Tibial nerve (tissue), 4 donors: ENCODE data around the gene CALHM5. TPM values are rescaled to one million over a fixed set of nuclear protein-coding genes. Genes with fewer than 3 reads are reported as not detected.
A peak's percentile ranks its signal among the peaks of the same experiment; 100 is the strongest.

Source experiments
- DNase-seq, 2 donors: peaks; one replicate each; pipeline ENCODE4 v3.0.0-alpha.2; 2019; ENCODE audit warnings: low spot score in 2 of 2
- H3K27ac ChIP-seq, 4 donors: fragments of 200-600 bp; sonication (generic) in 3 of 4; one replicate each; pipeline ENCODE4 v1.5.1; 2017 to 2019; ENCODE audit warnings: mild to moderate bottlenecking in 1 of 4
- H3K27me3 ChIP-seq, 2 donors: fragments of 200-600 bp; sonication (generic) in 1 of 2; one replicate each; pipeline versions ENCODE4 v1.5.1 to v1.6.0; 2017 to 2019
- H3K36me3 ChIP-seq, 3 donors: fragments of 200-600 bp; sonication (generic); one replicate each; pipeline ENCODE4 v1.5.1; 2018 to 2019
- H3K4me1 ChIP-seq, 4 donors: fragments of 200-600 bp; sonication (generic) in 3 of 4; one replicate each; pipeline ENCODE4 v1.5.1; 2017 to 2019
- H3K4me3 ChIP-seq, 4 donors: fragments of 200-600 bp; sonication (generic) in 3 of 4; one replicate each; pipeline ENCODE4 v1.5.1; 2017 to 2019; ENCODE audit warnings: mild to moderate bottlenecking in 1 of 4, moderate library complexity in 1 of 4
- H3K9me3 ChIP-seq, 4 donors: fragments of 200-600 bp; sonication (generic) in 3 of 4; one replicate each; pipeline ENCODE4 v1.5.1; 2017 to 2019
- EP300 ChIP-seq, 2 donors: sonication (generic); formaldehyde crosslinking; IDR thresholded peaks; one replicate each; pipeline ENCODE4 v1.6.1; 2017; ENCODE audit warnings: antibody characterized with exemption in 2 of 2, mild to moderate bottlenecking in 1 of 2
- POLR2A ChIP-seq, 2 donors: fragments of 450-650 bp; IDR thresholded peaks; one replicate each; pipeline ENCODE4 v1.6.1; 2017; ENCODE audit warnings: antibody characterized with exemption in 2 of 2, mild to moderate bottlenecking in 2 of 2, moderate library complexity in 2 of 2
- WGBS, 2 donors: methylation state at CpG; one replicate each; pipeline ENCODE4 v1.1.5; 2018; 5-methylcytosine and 5-hydroxymethylcytosine counted together
- total RNA-seq, 4 donors: library from RNA; depleted of rRNA; stranded (reverse); fragments of >200 nt; gene quantifications; one replicate each; pipeline ENCODE4 v1.1.0, GENCODE V29; 2016
- TF ChIP-seq, protein P1 (sequence below), 5 experiments: fragments of 200-600 bp in 3 of 5; fragments of 450-650 bp in 2 of 5; sonication (generic) in 3 of 5; IDR thresholded peaks; one replicate each; pipeline ENCODE4 v1.5.1; 2016 to 2019; ENCODE audit warnings: antibody characterized with exemption in 5 of 5, mild to moderate bottlenecking in 3 of 5, moderate library complexity in 2 of 5

CALHM5 gene
- total RNA-seq, 4 donors from 2014 or later = 4.5 to 5.7 (median 5.0) TPM

GRCh38 chr6:116529466-116530290, 18.2 kb downstream of the CALHM5 start:
- no peak overlapping the region for H3K4me3 ChIP-seq
- peaks cover 0 to 29% (median 0%) of the 10 kb centered on the region in 4 donors for H3K4me1 ChIP-seq
- peak overlapping the region in 1 of 4 donors; percentile 63 for H3K27ac ChIP-seq
- no peak for DNase-seq
- TF ChIP-seq, protein P1, sequence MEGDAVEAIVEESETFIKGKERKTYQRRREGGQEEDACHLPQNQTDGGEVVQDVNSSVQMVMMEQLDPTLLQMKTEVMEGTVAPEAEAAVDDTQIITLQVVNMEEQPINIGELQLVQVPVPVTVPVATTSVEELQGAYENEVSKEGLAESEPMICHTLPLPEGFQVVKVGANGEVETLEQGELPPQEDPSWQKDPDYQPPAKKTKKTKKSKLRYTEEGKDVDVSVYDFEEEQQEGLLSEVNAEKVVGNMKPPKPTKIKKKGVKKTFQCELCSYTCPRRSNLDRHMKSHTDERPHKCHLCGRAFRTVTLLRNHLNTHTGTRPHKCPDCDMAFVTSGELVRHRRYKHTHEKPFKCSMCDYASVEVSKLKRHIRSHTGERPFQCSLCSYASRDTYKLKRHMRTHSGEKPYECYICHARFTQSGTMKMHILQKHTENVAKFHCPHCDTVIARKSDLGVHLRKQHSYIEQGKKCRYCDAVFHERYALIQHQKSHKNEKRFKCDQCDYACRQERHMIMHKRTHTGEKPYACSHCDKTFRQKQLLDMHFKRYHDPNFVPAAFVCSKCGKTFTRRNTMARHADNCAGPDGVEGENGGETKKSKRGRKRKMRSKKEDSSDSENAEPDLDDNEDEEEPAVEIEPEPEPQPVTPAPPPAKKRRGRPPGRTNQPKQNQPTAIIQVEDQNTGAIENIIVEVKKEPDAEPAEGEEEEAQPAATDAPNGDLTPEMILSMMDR (IDR thresholded peaks at IDR 0.05) = no peak
- TF ChIP-seq EP300 (IDR thresholded peaks at IDR 0.05) = no peak
- no peaks in the 10 kb centered on the region for H3K36me3 ChIP-seq
- 87 to 93% methylated on average over 3 of the region's 3 CpGs for WGBS, 2 donors
- no peaks in the 10 kb centered on the region for H3K27me3 ChIP-seq
- no peaks in the 10 kb centered on the region for H3K9me3 ChIP-seq

GRCh38 chr6:116530436-116530835, 19.0 kb downstream of the CALHM5 start:
- WGBS, 2 donors = 61 to 63% methylated on average over 2 of the region's 2 CpGs
- Histone ChIP-seq H3K4me3 (no peak overlapping the region), H3K4me1 (peaks cover 0 to 29% (median 0%) of the 10 kb centered on the region in 4 donors), H3K27me3 (no peaks in the 10 kb centered on the region), H3K27ac (no peak overlapping the region), H3K9me3 (no peaks in the 10 kb centered on the region), H3K36me3 (no peaks in the 10 kb centered on the region)
- no peak for DNase-seq
- no peak for TF ChIP-seq POLR2A (IDR thresholded peaks at IDR 0.05)
- TF ChIP-seq, protein P1 (IDR thresholded peaks at IDR 0.05) = no peak
- TF ChIP-seq EP300 (IDR thresholded peaks at IDR 0.05) = no peak

- Histone ChIP-seq H3K27ac (no peak overlapping the region), H3K4me3 (no peak overlapping the region), H3K4me1 (peaks cover 0 to 29% (median 0%) of the 10 kb centered on the region in 4 donors), H3K9me3 (no peaks in the 10 kb centered on the region), H3K36me3 (no peaks in the 10 kb centered on the region), H3K27me3 (no peaks in the 10 kb centered on the region)
- WGBS, 2 donors = 84 to 86% methylated on average over 12 of the region's 12 CpGs
- peak; percentile 33 to 88 for DNase-seq
- TF ChIP-seq, protein P1 (IDR thresholded peaks at IDR 0.05) = peak; percentile 62 to 84 (median 79)
- TF ChIP-seq POLR2A (IDR thresholded peaks at IDR 0.05) (no peak), EP300 (IDR thresholded peaks at IDR 0.05) (no peak)
These were observed 20.5 kb downstream of the CALHM5 start for GRCh38 chr6:116531675-116532570.

GRCh38 chr6:116533233-116533957, 22.0 kb downstream of the CALHM5 start:
- no peaks in the 10 kb centered on the region for H3K27me3 ChIP-seq
- H3K9me3 ChIP-seq = no peaks in the 10 kb centered on the region
- no peak for TF ChIP-seq EP300 (IDR thresholded peaks at IDR 0.05)
- TF ChIP-seq, protein P1 (IDR thresholded peaks at IDR 0.05) = no peak
- TF ChIP-seq POLR2A (IDR thresholded peaks at IDR 0.05) = no peak
- 58 to 59% methylated on average over 9 of the region's 9 CpGs for WGBS, 2 donors
- H3K36me3 ChIP-seq = no peaks in the 10 kb centered on the region
- H3K4me1 ChIP-seq = peaks cover 0 to 21% (median 0%) of the 10 kb centered on the region in 4 donors
- no peak overlapping the region for H3K27ac ChIP-seq
- no peak overlapping the region for H3K4me3 ChIP-seq
- DNase-seq = no peak
